Stimulated activated CD4-positive, alpha-beta T cell treated with anti-CD3 and anti-CD28 coated beads, Interleukin-15, amount 100 ng/mL, for 24 hours (primary cell): ENCODE results near the gene UQCR10.

Source experiments
- DNase-seq: peaks from one replicate; pipeline ENCODE4 v3.0.0-alpha.2; 2020

UQCR10 gene

DNA sequence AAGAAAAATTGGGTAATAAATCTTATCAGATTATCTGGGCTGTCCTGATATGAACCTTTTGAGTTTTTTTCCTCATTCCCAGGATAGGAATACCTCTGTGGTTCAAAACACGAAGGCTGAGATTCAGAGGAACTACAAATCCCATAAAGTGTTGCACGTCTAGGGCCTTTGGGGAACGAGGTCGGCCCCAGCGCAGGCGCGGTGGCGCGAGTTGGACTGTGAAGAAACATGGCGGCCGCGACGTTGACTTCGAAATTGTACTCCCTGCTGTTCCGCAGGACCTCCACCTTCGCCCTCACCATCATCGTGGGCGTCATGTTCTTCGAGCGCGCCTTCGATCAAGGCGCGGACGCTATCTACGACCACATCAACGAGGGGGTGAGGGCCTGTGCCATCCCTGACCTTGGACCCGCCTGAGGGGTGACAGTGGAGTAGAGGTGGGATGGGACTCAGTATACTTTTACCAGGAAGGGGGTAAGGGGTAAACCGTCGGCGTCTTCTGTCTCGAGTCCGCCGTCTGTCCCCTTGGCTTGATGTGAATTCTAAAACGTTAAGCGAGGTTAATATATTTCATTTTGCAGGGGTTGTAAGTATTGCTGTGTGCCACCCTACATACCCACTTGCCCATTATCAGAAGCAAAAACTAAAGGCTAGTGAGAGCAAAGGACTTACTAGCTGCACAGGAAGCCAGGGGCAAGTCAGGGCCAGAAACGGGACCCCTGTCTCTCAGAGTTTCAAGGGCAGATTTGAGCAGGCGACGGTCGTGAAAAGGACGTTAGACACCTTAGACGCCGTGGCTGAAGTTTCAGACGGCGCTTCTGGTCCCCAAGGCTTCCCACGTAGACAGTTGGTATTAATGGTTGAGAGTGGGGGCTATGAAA lies at the start of gene UQCR10:
Gene UQCR10, plus strand, starts transcription at position 199 of the 881 bp plus-strand sequence. Its CDS starts 30 bp downstream, at position 229.
- DNase-seq, result peak; percentile 96

DNA sequence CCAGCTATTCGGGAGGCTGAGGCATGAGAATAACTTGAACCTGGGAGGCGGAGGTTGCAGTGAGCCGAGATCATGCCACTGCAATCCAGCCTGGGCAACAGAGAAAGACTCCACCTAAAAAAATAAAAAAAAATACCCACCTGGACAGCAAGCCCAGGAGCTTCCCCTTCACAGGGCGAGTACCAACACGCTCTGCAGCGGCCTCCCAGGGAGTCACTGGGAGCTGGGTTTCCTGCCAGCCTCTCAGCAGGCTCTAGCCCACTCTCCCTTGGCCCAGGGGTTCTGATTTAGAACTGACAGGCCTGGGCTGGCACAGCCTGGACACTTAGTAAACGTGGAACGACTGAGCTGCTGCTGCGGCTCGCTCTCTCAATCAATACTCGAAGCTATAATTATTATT lies 49.4 kb upstream of the UQCR10 start:
- DNase-seq, result no peak

DNA sequence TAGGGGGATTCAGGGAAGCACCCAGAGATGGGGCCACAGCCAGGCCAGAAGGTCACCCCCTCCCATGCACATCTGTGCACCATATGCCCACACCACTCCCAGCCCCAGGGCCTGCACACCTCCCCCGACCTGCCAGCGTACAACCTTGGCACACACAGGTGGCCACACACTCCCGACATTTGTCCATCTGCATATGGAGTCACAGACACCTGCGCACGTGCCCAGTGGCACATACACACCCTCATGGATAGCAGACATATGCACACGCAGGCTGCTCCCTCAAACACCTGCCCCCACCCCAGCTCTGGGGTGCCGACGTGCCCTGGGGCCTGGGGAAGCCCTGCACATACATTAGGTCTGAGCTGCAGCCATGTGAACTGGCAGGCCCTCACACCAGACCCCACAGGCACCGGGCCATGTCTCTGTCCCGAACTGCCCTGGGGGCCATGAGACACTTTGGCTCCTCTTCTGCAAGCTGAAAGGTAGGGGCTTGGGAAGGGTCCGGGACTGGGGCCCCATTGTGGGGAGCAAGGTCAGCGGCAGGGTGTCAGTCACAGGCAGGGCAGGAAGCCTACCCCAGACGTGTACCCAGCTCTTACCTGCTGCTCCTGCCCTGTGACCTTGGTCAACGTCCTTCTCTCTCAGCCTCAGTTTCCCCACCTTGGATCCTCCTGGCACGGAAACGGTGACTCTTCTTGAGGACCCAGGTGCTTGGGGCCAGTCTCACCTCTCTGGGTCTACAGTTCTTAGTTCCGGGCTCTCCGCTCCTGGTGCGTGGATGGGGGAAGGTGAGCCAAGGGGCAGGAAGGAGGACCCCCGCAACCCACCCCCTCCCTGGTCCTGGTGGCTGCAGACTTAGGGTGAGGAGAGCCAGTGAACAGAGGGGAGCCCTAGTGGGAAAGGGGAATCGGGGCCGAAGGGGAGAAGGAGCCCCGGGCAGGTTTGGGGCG lies 47.9 kb upstream of the UQCR10 start:
- no peak for DNase-seq

DNA sequence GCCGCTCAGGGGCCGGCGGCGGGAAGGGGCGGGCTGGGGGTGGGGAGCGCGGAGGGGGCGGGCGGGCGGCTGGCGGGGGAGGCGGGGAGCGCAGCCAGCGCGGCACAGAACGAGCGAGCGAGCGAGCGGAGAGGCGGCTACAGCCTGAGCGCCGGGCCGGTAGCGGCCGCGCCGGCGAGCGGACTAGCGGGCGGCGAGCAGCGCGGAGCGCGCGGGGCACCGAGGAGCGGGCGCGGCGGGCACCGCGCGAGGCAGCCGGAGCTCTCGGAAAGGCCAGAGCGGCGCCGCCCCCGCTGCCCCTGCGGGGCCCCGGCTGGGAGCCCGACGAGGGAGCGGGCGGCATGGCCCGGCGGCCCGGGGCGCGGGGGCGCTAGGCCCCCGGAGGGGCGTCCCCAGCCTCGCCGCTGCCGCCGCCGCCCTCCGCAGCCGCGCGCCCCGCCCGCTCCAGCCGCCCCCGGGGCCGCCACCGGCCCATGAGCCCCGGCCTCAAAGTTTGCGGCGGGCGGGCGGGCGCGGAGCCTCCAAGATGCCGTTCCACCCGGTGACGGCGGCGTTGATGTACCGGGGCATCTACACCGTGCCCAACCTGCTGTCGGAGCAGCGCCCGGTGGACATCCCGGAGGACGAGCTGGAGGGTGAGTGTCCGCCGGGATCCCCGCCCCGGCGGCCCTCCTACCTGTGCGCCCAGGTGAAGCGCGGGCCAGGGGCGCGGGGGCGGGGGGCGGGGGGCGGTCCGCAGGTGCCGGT lies 47.1 kb upstream of the UQCR10 start, which contains the start of gene CABP7:
Gene CABP7, plus strand, starts transcription at position 105 of the 747 bp plus-strand sequence. Its CDS starts 422 bp downstream, at position 527.
- peak; percentile 19 for DNase-seq

DNA sequence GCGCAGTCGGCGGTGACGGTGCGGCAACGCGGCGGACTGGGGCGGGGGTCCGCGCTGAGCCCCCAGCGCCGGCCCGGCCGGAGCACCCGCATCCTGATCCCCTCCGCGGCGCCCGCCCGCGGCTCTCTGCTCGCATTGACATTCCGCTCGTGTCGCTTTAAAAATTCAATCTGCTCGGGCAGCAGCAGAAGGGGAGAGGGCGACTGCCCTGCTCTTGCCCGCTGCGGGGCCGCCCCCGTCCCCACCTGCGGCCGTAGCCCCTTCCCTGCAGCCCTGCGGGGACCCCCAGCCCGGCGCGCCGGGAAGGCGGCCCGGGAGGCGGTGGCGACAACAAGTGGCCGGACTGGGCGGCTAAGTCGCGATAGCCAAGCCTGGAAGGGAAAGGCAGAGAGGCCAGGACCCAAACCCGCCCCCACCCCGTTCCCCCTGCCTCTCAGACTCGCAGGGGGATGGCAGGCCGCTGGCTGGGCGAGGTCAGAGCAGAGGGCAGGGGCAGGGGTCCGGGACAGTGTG lies 46.3 kb upstream of the UQCR10 start:
- DNase-seq, result no peak

DNA sequence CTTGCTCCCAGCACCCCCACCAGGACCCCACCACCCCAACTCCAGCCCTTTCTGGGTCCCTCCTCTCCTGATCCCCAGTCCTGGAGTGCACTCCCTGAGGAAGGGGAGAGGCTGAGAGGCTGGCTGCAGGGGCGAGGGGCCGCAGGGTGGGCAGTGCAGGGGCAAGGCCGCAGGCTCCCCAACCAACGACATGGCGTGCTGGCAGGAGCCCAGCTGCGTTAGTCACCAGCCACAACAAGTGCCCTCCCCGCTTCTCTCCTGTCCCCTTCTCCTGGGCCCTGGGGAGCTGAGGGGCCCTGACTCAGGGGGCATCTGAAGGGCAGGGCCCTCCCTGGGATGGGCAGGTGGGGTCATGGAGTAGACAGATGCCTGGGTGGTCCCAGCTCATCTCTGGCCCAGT lies 45.0 kb upstream of the UQCR10 start:
- no peak for DNase-seq

DNA sequence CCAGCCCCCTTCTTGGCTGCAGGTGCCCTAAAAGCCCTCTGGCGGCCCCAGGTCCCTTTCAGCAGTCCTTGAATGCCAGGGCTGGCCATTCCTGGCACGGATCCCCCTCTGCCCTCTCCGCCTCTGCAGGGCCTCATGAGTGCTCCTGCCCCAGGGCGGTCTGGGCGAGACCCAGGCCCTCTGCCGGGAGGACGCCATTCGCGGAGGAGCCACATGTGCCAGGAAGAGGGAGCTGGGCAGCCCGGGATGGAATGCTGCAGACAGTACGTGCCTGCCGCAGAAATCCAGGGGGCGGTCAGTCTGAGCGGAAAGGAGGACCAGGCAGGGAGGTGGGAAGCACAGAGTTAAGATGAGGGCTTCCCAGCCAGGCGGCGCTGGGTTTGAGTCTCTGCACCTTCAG lies 44.6 kb upstream of the UQCR10 start:
- DNase-seq, result no peak

DNA sequence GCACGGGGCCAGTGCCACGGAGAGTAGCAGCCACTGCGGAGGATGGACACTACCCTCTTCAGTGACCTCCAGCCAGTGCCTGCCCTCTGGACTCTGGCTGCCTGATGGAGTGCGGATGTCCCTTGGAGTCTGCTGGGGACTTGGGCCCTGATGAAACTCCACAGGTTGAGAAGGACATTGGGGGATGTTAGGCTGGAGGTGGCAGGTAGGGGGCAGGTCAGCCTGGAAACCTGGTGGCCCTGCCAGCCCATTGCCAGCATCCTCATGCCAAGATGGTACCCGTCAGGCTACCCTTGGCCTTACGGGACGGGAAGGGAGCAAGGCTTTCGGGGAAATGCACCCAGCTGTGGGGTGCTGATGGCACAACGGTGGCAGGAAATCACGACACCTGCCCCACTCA lies 43.4 kb upstream of the UQCR10 start:
- no peak for DNase-seq

DNA sequence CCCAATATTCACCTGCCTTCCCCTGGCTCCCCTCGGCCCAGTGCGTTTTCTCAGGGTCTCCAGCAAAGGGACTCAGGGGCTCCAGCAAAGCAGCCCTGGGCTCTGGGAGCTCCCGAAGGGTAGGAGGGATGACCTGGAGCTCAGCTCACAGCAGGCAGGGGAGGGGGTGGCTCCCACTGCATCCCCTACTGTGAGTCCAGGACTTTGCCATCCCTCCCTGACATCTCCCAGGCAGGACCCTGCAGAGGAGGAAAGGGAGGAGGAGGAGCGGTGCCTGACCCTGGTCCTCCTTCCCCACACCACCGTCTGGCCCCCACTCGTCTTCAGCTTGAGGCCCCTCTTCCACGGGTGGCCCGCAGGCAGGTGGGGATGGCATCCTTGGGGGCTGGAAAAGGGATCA lies 42.3 kb upstream of the UQCR10 start:
- DNase-seq, result no peak

DNA sequence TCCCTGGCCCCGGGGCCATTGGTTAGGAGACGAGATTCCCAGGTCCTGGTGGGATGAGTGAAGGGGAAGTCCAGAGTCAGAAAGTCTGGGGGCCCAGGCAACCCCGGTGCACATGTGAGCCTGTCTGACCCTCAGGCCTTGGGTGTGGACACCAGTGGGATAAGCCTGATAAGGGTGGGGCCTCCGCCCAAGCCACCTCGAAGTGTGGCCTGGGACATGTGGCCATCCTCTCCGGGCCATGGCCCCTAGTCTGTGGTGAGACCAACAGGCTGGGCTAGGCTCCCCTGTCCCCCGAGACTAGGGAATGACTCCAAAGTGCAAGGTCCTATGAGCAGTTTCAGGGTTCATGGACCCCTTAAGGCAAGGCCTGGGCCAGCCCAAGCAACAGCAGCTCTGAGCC lies 41.1 kb upstream of the UQCR10 start:
- no peak for DNase-seq

DNA sequence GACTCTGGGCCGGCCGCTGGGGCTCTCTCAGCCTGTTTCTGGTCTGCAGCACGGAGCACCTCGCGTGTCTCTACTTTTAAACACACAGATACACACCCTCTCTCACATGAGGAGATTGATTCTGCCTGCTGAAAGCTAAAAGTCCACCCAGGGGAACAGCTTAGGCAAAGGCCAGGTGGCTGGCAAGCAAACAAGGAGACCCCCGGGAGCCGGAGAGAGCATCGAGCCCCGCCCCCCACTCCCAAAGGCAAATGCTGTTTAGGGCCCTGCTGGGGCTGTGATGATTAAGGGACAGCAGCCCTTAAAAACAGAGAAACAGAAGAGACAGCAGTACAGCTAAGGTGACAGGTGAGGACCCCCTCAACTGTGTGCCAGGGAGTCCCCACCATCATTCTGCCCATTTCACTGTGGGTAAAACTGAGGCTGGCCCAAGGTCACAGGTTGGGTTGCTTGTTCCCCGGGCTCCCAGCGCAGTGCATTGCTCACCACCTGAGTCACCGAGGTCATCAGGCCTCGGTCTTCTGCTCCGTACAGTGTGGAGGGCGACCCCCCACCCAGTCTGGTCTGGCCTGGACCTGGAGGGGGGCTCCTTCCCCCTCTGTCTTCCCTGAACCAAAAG lies 40.5 kb upstream of the UQCR10 start:
- no peak for DNase-seq

DNA sequence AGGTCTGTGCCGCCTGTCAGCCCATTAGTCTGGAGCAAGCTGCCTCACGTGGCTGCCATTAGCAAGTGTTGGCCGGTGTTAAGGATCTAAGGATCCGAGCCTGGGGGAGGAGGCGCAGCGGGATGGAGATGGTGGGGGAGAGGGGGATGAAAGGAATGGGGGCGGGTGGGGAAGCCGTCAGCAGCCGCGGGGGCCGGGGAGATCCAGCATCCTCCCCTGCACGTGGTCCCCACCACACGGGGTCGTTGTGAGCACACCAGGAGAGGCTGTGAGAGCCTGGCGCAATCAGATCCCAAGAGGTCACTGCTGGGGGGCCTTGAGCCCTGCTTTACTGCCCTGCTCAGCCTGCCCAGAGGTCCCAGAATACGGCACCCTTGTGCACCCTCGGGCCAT lies 40.0 kb upstream of the UQCR10 start:
- DNase-seq, result peak; percentile 37

DNA sequence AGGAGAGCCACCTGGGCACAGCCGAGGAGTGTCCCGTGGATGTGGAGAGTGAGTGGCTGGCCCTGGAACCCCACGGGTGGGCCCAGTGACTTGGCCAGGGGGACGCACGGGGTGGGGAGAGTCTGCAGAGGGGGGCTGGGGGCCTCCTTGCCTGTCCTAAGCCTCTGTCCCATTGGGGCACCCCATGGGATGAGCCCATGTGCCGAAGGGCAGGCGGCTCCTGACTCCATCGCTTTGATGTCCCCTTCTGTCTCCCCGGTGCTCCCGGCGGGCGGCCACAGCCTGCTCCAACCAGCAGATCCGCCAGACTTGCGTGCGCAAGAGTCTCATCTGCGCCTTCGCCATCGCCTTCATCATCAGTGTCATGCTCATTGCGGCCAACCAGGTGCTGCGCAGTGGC lies 38.0 kb upstream of the UQCR10 start:
- no peak for DNase-seq

DNA sequence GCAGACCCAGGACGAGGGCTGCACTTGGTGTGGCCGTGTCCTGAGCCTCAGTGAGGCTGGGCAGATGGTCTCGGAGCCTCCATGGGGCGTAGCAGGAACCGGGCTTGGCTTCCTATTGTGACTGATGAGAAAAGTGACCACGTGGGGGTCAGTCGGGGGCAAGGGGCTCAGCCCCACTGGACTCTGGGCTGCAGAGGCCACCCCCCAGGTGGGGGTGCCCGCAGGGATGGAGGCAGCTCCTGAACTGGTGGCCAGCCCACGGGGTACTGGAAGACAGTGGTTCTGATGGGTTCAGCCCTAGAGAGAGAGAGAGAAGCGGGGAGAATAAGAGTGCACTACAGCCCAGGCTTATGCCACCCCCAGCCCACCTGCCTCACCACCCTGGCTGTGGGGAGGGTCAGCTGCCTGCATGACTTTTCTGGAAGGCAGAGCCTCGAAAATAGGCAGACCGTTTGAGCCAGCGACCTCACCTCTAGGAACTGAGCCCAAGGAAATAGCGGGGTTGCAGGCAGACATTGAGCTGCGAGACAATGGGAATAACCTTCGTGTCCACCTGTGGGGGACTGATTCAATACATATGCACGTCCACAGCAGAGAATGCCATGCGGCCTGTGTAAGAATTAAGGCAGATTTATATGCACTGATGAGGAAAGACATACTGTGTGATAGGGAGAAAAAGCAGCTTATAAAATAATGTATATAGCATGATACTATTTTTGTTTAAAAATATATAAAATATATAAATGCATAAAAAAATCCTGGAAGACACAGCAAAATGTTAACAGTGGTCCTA lies 35.9 kb upstream of the UQCR10 start:
- no peak for DNase-seq

DNA sequence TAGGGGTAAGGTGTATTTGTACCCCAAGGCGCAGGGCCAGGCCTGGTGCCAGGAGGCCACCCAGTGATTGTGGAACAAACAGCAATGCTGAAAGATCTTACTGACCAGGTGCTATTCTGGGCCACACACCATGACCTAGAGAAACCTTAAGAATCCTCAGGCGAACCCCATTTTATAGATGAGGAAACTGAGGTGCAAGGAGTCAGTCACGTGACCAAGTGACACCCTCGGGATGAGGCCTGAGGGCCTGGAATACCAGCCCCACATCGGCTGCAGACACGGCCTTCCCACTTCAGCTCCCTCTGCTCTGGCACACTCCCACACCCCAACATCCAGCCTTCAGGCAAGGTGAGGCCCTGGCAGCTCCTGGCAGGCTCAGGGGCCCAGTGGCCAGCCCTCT lies 34.3 kb upstream of the UQCR10 start:
- DNase-seq, result no peak

DNA sequence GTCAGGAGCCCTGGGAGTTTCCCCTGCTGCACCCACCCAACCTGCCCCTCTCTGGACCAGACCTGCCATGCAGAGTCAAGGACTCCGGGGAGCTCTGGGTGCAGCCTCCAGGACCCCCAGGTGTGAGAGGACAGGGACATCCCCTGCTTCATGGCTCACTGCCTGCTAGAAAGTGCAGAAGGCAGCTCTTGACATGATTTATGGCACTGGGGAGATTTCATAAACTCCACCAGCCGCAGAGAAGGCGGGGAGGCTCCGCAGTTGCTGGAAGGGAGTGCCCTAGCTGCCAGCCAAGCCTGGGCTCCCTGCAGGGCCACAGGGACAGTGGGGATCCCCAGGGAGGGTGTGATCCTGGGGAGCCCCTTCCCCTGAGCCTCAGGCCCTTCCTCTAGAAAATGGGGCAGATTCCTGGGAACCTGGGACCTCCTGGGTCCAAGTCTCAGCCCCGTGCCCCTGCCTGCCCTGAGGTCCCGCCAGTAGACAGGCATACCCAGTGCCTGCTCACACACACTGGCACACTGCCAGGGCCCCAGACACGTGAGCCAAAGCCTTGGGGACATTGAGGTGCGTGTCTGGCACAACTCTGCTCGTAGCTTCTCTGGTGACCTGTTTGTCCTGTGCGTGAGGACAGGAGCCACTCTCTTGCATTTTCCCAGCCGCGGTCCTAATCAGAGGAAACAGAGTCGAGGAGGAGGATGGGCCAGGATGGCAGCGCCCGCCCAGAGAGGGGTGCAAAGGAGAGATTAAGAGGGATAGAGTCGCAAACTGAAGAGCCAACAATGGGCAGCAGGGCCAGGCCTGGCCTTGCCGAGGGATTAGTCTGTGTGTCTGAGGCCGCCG lies 33.6 kb upstream of the UQCR10 start:
- DNase-seq, result no peak

DNA sequence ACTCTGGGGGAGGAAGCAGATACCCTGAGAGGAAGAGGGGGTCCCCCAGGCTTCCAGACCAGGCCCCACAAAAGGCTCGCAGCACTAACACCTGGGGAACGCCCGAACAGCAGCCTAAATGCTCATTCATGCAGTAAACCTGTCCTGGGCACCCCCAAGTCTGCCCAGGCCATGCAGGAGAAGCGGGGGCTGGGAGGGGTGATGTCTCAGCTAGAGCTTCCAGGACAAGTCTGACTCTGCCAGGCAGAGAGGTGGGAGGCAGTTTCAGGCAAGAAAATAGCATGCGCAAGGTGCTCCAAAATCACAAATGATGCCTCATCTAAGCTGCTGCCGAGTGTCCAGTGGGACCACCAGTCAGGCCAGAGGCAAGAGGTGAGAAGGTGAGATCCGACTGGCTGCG lies 32.8 kb upstream of the UQCR10 start:
- no peak for DNase-seq

DNA sequence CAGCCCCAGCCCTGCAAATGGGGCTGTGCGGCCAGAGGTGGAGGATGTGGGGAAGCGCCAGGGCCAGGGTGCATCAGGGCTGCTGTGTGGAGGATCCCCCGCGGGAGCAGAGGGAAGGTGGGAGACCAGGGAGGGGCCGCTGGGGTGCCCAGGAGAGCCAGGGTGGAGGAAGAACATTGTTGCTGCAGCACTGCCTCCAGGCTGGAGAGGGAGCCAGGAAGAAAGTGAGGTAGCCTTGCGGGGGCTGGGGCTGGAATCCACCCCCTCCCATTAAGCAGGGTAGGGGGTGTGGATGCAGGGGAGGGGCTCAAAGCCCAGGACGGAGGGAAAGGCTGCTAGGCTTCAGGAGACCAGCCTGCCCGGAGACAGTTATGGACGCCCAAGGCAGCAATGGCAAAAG lies 32.3 kb upstream of the UQCR10 start:
- no peak for DNase-seq

DNA sequence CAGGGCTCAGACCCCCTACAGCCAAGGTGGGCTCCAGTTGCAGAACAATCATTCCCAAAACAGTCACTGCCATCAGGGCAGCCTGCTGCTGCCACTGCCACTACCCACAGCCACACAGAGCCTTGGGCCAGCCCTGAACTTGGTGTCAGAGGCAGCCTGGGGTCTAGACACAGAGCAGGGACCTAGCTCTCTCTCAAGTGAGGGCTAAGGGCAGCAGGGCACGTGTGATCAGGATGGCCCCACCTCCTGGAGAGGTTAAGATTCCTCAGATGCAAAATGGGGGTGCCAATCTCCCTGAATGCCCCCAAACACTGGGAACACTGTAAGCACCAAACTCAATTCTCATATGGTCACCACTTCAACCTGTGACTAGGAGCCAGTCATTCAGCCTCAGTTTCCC lies 31.8 kb upstream of the UQCR10 start:
- DNase-seq, result no peak
